ENCODE results near the gene PLEKHA8. TPM values are rescaled to one million over a fixed set of nuclear protein-coding genes. Genes with fewer than 3 reads are reported as not detected.

PLEKHA8 gene
- total and polyA plus RNA-seq, 2 of the 8 experiments (the other 6 are each of a cell fraction or from before 2014, with no cell fraction given): 10.7 to 44.0 TPM

- no peaks in the 10 kb centered on the region for H3K27me3 ChIP-seq (replicated peaks in 1 of 4; ENCODE audit: control insufficient read depth in 3 of 4, extremely low read depth in 1 of 4, insufficient read depth in 3 of 4, low read length in 3 of 4)
- H4K8ac ChIP-seq (ENCODE audit: extremely low read depth, insufficient read depth, low read length): no peak overlapping the region
- H2AFZ ChIP-seq (ENCODE audit: low read length): no peak overlapping the region
- H3K36me3 ChIP-seq (ENCODE audit: control insufficient read depth in 2 of 4, insufficient read depth in 4 of 4, low read length in 3 of 4): no peaks in the 10 kb centered on the region; a peak in 1 of 8 replicates
- H2BK20ac ChIP-seq (ENCODE audit: low read length): no peak overlapping the region
- H2AK5ac ChIP-seq (ENCODE audit: low read depth, low read length): no peak overlapping the region
- no peak overlapping the region for H2BK12ac ChIP-seq (ENCODE audit: low read depth, low read length)
- H4K5ac ChIP-seq (ENCODE audit: insufficient read length, low read depth, low read length): no peak overlapping the region
- no peak overlapping the region for H2BK15ac ChIP-seq (ENCODE audit: low read length)
- no peak overlapping the region for H3K4me2 ChIP-seq (ENCODE audit: insufficient read depth in 1 of 2, low read depth in 2 of 2, low read length in 2 of 2)
- H3K23me2 ChIP-seq (ENCODE audit: low read depth, low read length): no peaks in the 10 kb centered on the region
- H3K4me1 ChIP-seq (replicated peaks in 1 of 4; ENCODE audit: control insufficient read depth in 3 of 4, insufficient read depth in 4 of 4, low read length in 3 of 4): peaks cover 0 to 3% (median 0%) of the 10 kb centered on the region in 4 experiments; a peak in 1 of 7 replicates
- H3K27ac ChIP-seq (ENCODE audit: low read depth, low read length): no peak overlapping the region
- no peak overlapping the region for H3K18ac ChIP-seq (ENCODE audit: extremely low read depth, low read length)
- H2BK5ac ChIP-seq (ENCODE audit: low read depth, low read length): no peak overlapping the region
- 89% methylated on average over 5 of the region's 5 CpGs; no CpG with 5 or more reads in 1 of the 2 experiments for WGBS, 2 experiments (ENCODE audit: extremely low coverage in 1 of 2, insufficient coverage in 1 of 2, insufficient read length in 1 of 2, insufficient replicate concordance in 2 of 2, low coverage in 1 of 2, low lambda C conversion rate in 2 of 2, missing lambda C conversion rate in 1 of 2)
- no peak overlapping the region for H4K91ac ChIP-seq (replicated peaks; ENCODE audit: insufficient read length, low read length)
- ChIA-PET POLR2A (ENCODE audit: partially characterized antibody) (interaction anchor here (1.4 kb wide), 1 partner anchor 12 kb away, joined by 3 read pairs; no protein-coding TSS in a partner anchor), CTCF (ENCODE audit: partially characterized antibody) (interaction anchor here (1.0 to 1.4 kb wide), 3 partner anchors 9 to 115 kb away, joined by 3 to 4 read pairs (median 4); no protein-coding TSS in a partner anchor)
- H3K9ac ChIP-seq (replicated peaks in 1 of 4; ENCODE audit: extremely low read depth in 1 of 4, low read depth in 3 of 4, low read length in 3 of 4): no peak overlapping the region
- H3K4ac ChIP-seq (replicated peaks; ENCODE audit: insufficient read length, low read depth, low read length): no peak overlapping the region
- no peak for FAIRE-seq
- H3K56ac ChIP-seq (replicated peaks; ENCODE audit: insufficient read length, low read depth, low read length): no peak overlapping the region
- TF ChIP-seq RNF2 (IDR thresholded peaks at IDR 0.05; ENCODE audit: borderline replicate concordance, low read depth, low read length, missing control alignments, poor library complexity, severe bottlenecking): no peak
- TF ChIP-seq BCL11A (IDR thresholded peaks at IDR 0.05; ENCODE audit: low read depth in 2 of 2, low read length in 2 of 2): no peak
- no peak overlapping the region for H3K23ac ChIP-seq (ENCODE audit: insufficient read length)
- H3K79me2 ChIP-seq (ENCODE audit: control insufficient read depth in 1 of 2, insufficient read depth in 2 of 2, low read length in 2 of 2): no peaks in the 10 kb centered on the region
- no peaks in the 10 kb centered on the region for H4K20me1 ChIP-seq (replicated peaks in 1 of 2; ENCODE audit: control insufficient read depth in 1 of 2, insufficient read depth in 2 of 2, low read length in 2 of 2)
- H3K9me3 ChIP-seq (ENCODE audit: insufficient read depth in 2 of 2, low read depth in 1 of 2, low read length in 1 of 2): no peaks in the 10 kb centered on the region; a peak in 1 of 4 replicates
- no peak overlapping the region for H2BK120ac ChIP-seq (replicated peaks; ENCODE audit: low read depth, low read length)
- H3K79me1 ChIP-seq (ENCODE audit: low read depth, low read length): no peaks in the 10 kb centered on the region; the same call in 1 of the 2 replicates
- H3K14ac ChIP-seq (ENCODE audit: insufficient read length): no peak overlapping the region
- no peak overlapping the region for H3K4me3 ChIP-seq (ENCODE audit: extremely low read depth in 1 of 4, insufficient read depth in 2 of 4, low read depth in 3 of 4, low read length in 4 of 4)
- DNase-seq (ENCODE audit: low read depth in 1 of 2, low spot score in 2 of 2): no peak
Observed at GRCh38 chr7:30091987-30092386, 63.8 kb downstream of the PLEKHA8 start.
